BJ (cell line): Measurements from ENCODE around the gene NIPBL. TPM values are rescaled to one million over a fixed set of nuclear protein-coding genes. Genes with fewer than 3 reads are reported as not detected.
"Not testable (repeated sequence)": the region's sequence is repeated elsewhere in the genome, so short reads cannot be mapped to it uniquely, and the experiment has no call there.

ENCODE experiments used
- CTCF ChIA-PET: fragments of 350-600 bp; formaldehyde crosslinking; extraction: SDS; loops from one replicate; lab custom pipeline; 2021; ENCODE audit warnings: antibody characterized with exemption, inconsistent platforms; lab: Yijun Ruan, JAX
- POLR2A ChIA-PET: fragments of 300-600 bp; sonication (Branson Sonifier 250); formaldehyde crosslinking; extraction: SDS; loops from one replicate; lab custom pipeline; 2021; ENCODE audit warnings: antibody characterized with exemption; lab: Charles Lee
- DNase-seq: peaks from one replicate; pipeline ENCODE4 v3.0.0-alpha.2; 2011; ENCODE audit warnings: low read depth
- H3K27me3 ChIP-seq: 2 replicates; pipeline ENCODE4 v1.6.0; 2011; ENCODE audit warnings: low read length; ENCODE audit not compliant: control insufficient read depth, insufficient read depth
- H3K36me3 ChIP-seq: 2 replicates; pipeline ENCODE4 v1.5.1; 2011; ENCODE audit warnings: low read length; ENCODE audit not compliant: control insufficient read depth, insufficient read depth
- H3K4me3 ChIP-seq: 2 replicates; pipeline ENCODE4 v1.5.1; 2011; ENCODE audit warnings: low read depth, mild to moderate bottlenecking, control low read depth, low read length
- CTCF ChIP-seq: IDR thresholded peaks from 2 replicates; pipeline ENCODE4 v1.5.1; 2011; ENCODE audit warnings: low read depth, mild to moderate bottlenecking, control low read depth, inconsistent platforms, low read length, moderate library complexity; ENCODE audit not compliant: insufficient read depth
- polyA plus RNA-seq: library from polyadenylated mRNA; depleted of rRNA; stranded (reverse); fragments of >200 nt; gene quantifications from 2 replicates; pipeline ENCODE4 v1.2.3, GENCODE V29; 2011

NIPBL gene
- polyA plus RNA-seq, 1 experiment: 25.6 TPM

GRCh38 chr5:36897616-36898015 is 21.0 kb downstream of the NIPBL start:
- ChIA-PET POLR2A (no interaction called here), CTCF (interaction anchor here (1.0 kb wide), 1 partner anchor 47 kb away, joined by 3 read pairs; no protein-coding TSS in a partner anchor)
- no peak for TF ChIP-seq CTCF
- DNase-seq: no peak
- Histone ChIP-seq H3K36me3 (no peaks in the 10 kb centered on the region), H3K4me3 (no peak overlapping the region), H3K27me3 (no peaks in the 10 kb centered on the region)

- TF ChIP-seq CTCF: no peak
- Histone ChIP-seq H3K4me3 (no peak overlapping the region), H3K36me3 (no peaks in the 10 kb centered on the region), H3K27me3 (no peaks in the 10 kb centered on the region)
- DNase-seq: no peak
- ChIA-PET CTCF (no interaction called here), POLR2A (no interaction called here)
Measured at GRCh38 chr5:36899860-36900259, 23.3 kb downstream of the NIPBL start.

- CTCF ChIA-PET: no interaction called here
- TF ChIP-seq CTCF: no peak
- POLR2A ChIA-PET: no interaction called here
- H3K36me3 ChIP-seq: no peaks in the 10 kb centered on the region
- no peaks in the 10 kb centered on the region for H3K27me3 ChIP-seq
- H3K4me3 ChIP-seq: no peak overlapping the region
- DNase-seq: no peak
Measured at GRCh38 chr5:36900283-36900682, 23.7 kb downstream of the NIPBL start.

GRCh38 chr5:36901077-36901476 is 24.5 kb downstream of the NIPBL start:
- H3K27me3 ChIP-seq, POLR2A ChIA-PET, DNase-seq, H3K36me3 ChIP-seq, H3K4me3 ChIP-seq: not testable (repeated sequence)
- CTCF ChIA-PET: interaction anchor here (0.6 kb wide), 1 partner anchor 16 kb away, joined by 3 read pairs; no protein-coding TSS in a partner anchor

- Histone ChIP-seq H3K4me3 (no peak overlapping the region), H3K36me3 (no peaks in the 10 kb centered on the region), H3K27me3 (no peaks in the 10 kb centered on the region)
- ChIA-PET CTCF (no interaction called here), POLR2A (no interaction called here)
- TF ChIP-seq CTCF: no peak
- no peak for DNase-seq
Measured at GRCh38 chr5:36901856-36902255, 25.3 kb downstream of the NIPBL start.

GRCh38 chr5:36902353-36902752 is 25.8 kb downstream of the NIPBL start:
- TF ChIP-seq CTCF: no peak
- POLR2A ChIA-PET: interaction anchor here (0.6 kb wide), 1 partner anchor 26 kb away, joined by 3 read pairs; the partner anchor contains the start of gene NIPBL
- CTCF ChIA-PET: no interaction called here
- Histone ChIP-seq H3K27me3 (no peaks in the 10 kb centered on the region), H3K36me3 (no peaks in the 10 kb centered on the region), H3K4me3 (no peak overlapping the region)
- no peak for DNase-seq
